Testis (tissue), 2 donors: ENCODE measurements around the gene CATSPERD.

ENCODE experiments used
- POLR2A ChIP-seq: fragments of 450-650 bp; IDR thresholded peaks from one replicate; pipeline ENCODE4 v1.6.1; 2017; ENCODE audit warnings: antibody characterized with exemption, mild to moderate bottlenecking, moderate library complexity
- TF ChIP-seq, protein P1 (sequence below), 3 experiments: fragments of 450-650 bp in 2 of 3; fragments of 200-600 bp in 1 of 3; sonication (generic) in 1 of 3; IDR thresholded peaks; one replicate each; pipeline ENCODE4 v1.5.1; 2016 to 2019; ENCODE audit warnings: antibody characterized with exemption in 3 of 3, mild to moderate bottlenecking in 2 of 3, moderate library complexity in 1 of 3

DNA sequence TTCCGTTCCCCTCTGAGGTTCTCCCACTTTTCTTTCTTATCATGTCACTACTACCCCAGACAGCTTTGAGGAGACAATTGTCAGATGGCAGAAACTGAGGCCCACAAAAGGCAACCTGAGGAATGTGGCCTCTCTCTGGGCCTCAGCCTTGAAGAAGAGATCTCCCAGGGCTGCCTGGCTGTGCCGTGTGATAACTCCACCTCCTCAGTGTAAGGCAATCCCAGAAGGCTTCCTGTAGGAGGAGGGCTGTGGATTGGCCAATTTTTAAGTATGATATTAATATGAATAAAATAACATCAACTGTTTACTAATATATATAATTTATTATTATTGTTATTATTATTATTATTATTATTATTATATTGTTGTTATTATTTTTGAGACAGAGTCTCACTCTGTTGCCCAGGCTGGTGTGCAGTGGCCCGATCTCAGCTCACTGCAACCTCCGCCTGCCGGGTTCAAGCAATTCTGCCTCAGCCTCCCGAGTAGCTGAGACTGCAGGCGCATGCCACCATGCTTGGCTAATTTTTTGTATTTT is 75.0 kb downstream of the CATSPERD start:
- TF ChIP-seq POLR2A: no peak
- TF ChIP-seq, protein P1, sequence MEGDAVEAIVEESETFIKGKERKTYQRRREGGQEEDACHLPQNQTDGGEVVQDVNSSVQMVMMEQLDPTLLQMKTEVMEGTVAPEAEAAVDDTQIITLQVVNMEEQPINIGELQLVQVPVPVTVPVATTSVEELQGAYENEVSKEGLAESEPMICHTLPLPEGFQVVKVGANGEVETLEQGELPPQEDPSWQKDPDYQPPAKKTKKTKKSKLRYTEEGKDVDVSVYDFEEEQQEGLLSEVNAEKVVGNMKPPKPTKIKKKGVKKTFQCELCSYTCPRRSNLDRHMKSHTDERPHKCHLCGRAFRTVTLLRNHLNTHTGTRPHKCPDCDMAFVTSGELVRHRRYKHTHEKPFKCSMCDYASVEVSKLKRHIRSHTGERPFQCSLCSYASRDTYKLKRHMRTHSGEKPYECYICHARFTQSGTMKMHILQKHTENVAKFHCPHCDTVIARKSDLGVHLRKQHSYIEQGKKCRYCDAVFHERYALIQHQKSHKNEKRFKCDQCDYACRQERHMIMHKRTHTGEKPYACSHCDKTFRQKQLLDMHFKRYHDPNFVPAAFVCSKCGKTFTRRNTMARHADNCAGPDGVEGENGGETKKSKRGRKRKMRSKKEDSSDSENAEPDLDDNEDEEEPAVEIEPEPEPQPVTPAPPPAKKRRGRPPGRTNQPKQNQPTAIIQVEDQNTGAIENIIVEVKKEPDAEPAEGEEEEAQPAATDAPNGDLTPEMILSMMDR (IDR thresholded peaks at IDR 0.05): no peak
